ENCODE measurements around the gene TRIM24. TPM values are rescaled to one million over a fixed set of nuclear protein-coding genes. Genes with fewer than 3 reads are reported as not detected.

TRIM24 gene
- total RNA-seq, 2 donors from 2014 or later: 14.5 to 19.1 TPM

DNA sequence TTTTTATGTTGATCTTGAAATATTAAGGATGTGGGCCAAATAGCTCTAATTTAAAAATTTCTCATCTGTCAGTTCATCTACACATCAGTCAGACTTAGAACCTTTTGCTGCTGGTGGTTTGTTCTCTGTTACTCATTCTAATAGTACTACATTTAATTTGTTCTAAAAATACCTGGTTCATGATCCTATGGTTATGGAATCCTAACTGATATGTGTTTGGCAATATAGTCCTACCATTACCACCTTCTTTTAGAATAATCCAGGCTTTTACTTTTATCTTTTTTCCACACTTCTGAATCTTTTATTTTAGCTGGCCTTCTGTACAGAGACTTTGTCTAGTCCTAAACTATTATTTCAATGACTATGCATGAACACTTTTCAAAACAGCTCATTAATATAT is 124.2 kb downstream of the TRIM24 start:
- TF ChIP-seq, protein P1, sequence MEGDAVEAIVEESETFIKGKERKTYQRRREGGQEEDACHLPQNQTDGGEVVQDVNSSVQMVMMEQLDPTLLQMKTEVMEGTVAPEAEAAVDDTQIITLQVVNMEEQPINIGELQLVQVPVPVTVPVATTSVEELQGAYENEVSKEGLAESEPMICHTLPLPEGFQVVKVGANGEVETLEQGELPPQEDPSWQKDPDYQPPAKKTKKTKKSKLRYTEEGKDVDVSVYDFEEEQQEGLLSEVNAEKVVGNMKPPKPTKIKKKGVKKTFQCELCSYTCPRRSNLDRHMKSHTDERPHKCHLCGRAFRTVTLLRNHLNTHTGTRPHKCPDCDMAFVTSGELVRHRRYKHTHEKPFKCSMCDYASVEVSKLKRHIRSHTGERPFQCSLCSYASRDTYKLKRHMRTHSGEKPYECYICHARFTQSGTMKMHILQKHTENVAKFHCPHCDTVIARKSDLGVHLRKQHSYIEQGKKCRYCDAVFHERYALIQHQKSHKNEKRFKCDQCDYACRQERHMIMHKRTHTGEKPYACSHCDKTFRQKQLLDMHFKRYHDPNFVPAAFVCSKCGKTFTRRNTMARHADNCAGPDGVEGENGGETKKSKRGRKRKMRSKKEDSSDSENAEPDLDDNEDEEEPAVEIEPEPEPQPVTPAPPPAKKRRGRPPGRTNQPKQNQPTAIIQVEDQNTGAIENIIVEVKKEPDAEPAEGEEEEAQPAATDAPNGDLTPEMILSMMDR (IDR thresholded peaks at IDR 0.05): no peak
- Histone ChIP-seq H3K4me1 (no peaks in the 10 kb centered on the region), H3K27me3 (no peaks in the 10 kb centered on the region), H3K9me3 (no peaks in the 10 kb centered on the region), H3K4me3 (no peak overlapping the region), H3K27ac (no peak overlapping the region), H3K9ac (ENCODE audit: low read depth in 2 of 2, low read length in 2 of 2) (no peak overlapping the region), H3K36me3 (peaks cover 4% of the 10 kb centered on the region)
- intact Hi-C loops (cut with DNase I): no loop called here
- DNase-seq: no peak

GRCh38 chr7:138584696-138585095 is 124.6 kb downstream of the TRIM24 start:
- no peak for DNase-seq
- Histone ChIP-seq H3K9ac (ENCODE audit: low read depth in 2 of 2, low read length in 2 of 2) (no peak overlapping the region), H3K36me3 (no peaks in the 10 kb centered on the region), H3K9me3 (no peaks in the 10 kb centered on the region), H3K27me3 (no peaks in the 10 kb centered on the region), H3K27ac (no peak overlapping the region), H3K4me1 (no peaks in the 10 kb centered on the region), H3K4me3 (no peak overlapping the region)
- intact Hi-C loops (cut with DNase I): no loop called here
- TF ChIP-seq, protein P1 (IDR thresholded peaks at IDR 0.05): no peak

DNA sequence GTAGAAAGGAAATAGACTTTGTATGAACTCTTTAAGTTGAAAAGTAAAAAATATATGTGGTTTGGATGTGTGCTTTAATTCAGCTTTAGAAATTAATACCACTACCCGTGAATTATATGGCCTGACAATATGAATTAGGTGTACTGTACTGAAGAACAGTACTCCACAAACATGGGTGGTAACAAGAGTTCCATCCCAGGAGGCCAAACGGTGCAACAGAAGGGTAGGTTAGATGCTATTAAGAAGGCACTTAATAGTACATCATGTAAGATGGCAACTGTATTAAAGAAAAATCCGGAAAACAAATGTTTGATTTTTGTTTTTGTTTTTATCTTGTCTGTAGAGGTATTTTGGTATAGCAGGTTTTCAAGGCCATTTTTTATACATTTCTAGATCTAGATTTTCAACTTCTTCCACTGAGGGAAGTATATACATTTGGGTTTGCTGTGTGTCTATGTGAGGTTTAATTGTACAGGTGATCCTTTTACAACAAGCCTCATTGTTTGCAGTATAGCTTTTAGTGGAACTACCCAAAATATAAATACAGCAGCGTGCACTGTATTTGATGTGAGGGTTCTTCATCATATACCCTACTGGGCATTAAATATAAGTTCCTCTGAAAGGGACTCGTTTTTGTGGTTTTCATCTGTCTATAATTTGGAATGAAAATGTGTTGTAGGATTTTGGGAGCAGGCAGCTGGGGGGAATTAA is 125.4 kb downstream of the TRIM24 start:
- no peak overlapping the region for H3K27ac ChIP-seq
- TF ChIP-seq, protein P1 (IDR thresholded peaks at IDR 0.05): no peak
- no peaks in the 10 kb centered on the region for H3K4me1 ChIP-seq
- H3K36me3 ChIP-seq: no peaks in the 10 kb centered on the region
- no peak for DNase-seq
- no peak overlapping the region for H3K4me3 ChIP-seq
- no peaks in the 10 kb centered on the region for H3K27me3 ChIP-seq
- intact Hi-C loops (cut with DNase I): no loop called here
- H3K9ac ChIP-seq (ENCODE audit: low read depth in 2 of 2, low read length in 2 of 2): no peak overlapping the region
- H3K9me3 ChIP-seq: no peaks in the 10 kb centered on the region

- Histone ChIP-seq H3K9ac (ENCODE audit: low read depth in 2 of 2, low read length in 2 of 2) (no peak overlapping the region), H3K4me3 (no peak overlapping the region), H3K27me3 (no peaks in the 10 kb centered on the region), H3K27ac (no peak overlapping the region), H3K36me3 (no peaks in the 10 kb centered on the region), H3K4me1 (no peaks in the 10 kb centered on the region), H3K9me3 (no peaks in the 10 kb centered on the region)
- TF ChIP-seq, protein P1 (IDR thresholded peaks at IDR 0.05): no peak
- DNase-seq: no peak
- intact Hi-C loops (cut with DNase I): no loop called here
Measured at GRCh38 chr7:138587485-138587884, 127.4 kb downstream of the TRIM24 start.

GRCh38 chr7:138588986-138589385 is 128.9 kb downstream of the TRIM24 start:
- no peak overlapping the region for H3K9ac ChIP-seq (ENCODE audit: low read depth in 2 of 2, low read length in 2 of 2)
- no peak for DNase-seq
- H3K4me3 ChIP-seq: no peak overlapping the region
- intact Hi-C loops (cut with DNase I): no loop called here
- no peaks in the 10 kb centered on the region for H3K9me3 ChIP-seq
- H3K4me1 ChIP-seq: no peaks in the 10 kb centered on the region
- TF ChIP-seq, protein P1 (IDR thresholded peaks at IDR 0.05): no peak
- H3K36me3 ChIP-seq: no peaks in the 10 kb centered on the region
- no peaks in the 10 kb centered on the region for H3K27me3 ChIP-seq
- H3K27ac ChIP-seq: no peak overlapping the region

All from colonic mucosa (tissue), 4 donors.